K562 (cell line): ENCODE results near the gene SPAM1. TPM values are rescaled to one million over a fixed set of nuclear protein-coding genes. Genes with fewer than 3 reads are reported as not detected.

Experiments used
- CBFB ChIP-seq: sonication (generic); formaldehyde crosslinking; IDR thresholded peaks from 2 replicates; pipeline ENCODE4 v1.4.0; 2020; ENCODE audit warnings: mild to moderate bottlenecking, missing genetic modification reagents
- CBX1 ChIP-seq: sonication (generic); IDR thresholded peaks from 2 replicates; pipeline ENCODE4 v1.6.1; 2016; ENCODE audit warnings: antibody characterized with exemption, low read depth, mild to moderate bottlenecking
- E2F3 ChIP-seq: fragments of 250-450 bp; sonication (Bioruptor Pico); IDR thresholded peaks from 2 replicates; pipeline ENCODE4 v1.4.0; 2020; ENCODE audit warnings: mild to moderate bottlenecking
- ESRRA ChIP-seq: fragments of 450-650 bp; IDR thresholded peaks from 2 replicates; pipeline ENCODE4 v1.6.1; 2014; ENCODE audit warnings: low read depth, mild to moderate bottlenecking, moderate library complexity, borderline replicate concordance
- ETS1 ChIP-seq: conservative IDR thresholded peaks from 2 replicates; pipeline ENCODE4 v1.6.1; 2011; ENCODE audit warnings: low read depth, mild to moderate bottlenecking, low read length; ENCODE audit not compliant: control insufficient read depth
- FUS ChIP-seq: fragments of 200-400 bp; formaldehyde crosslinking; optimal IDR thresholded peaks from 2 replicates; pipeline ENCODE3; 2017; ENCODE audit warnings: low read depth, low read length
- HDAC3 ChIP-seq: fragments of 450-650 bp; IDR thresholded peaks from 2 replicates; pipeline ENCODE4 v1.6.1; 2018; ENCODE audit warnings: borderline replicate concordance, mild to moderate bottlenecking, moderate library complexity; ENCODE audit not compliant: partially characterized antibody
- HOMEZ ChIP-seq: fragments of 250-450 bp; sonication (Bioruptor Pico); IDR thresholded peaks from 2 replicates; pipeline ENCODE4 v1.4.0; 2020; ENCODE audit warnings: mild to moderate bottlenecking, moderate library complexity
- KDM1A ChIP-seq, 2 experiments: fragments of 450-650 bp; IDR thresholded peaks; 2 replicates each; pipeline ENCODE4 v1.6.1; 2016; ENCODE audit warnings: mild to moderate bottlenecking in 2 of 2
- KLF6 ChIP-seq: fragments of 250-450 bp; sonication (Bioruptor Pico); IDR thresholded peaks from 2 replicates; pipeline ENCODE4 v1.4.0; 2020; ENCODE audit warnings: mild to moderate bottlenecking, moderate library complexity, borderline replicate concordance
- MCM7 ChIP-seq, 2 experiments: fragments of 450-650 bp; IDR thresholded peaks; 2 replicates each; pipeline ENCODE4 v1.6.1; 2016 to 2018
- SREBF1 ChIP-seq: fragments of 150-350 bp; IDR thresholded peaks from 2 replicates; pipeline ENCODE4 v1.6.1; 2014; ENCODE audit warnings: antibody characterized with exemption, low read depth, low read length, borderline replicate concordance
- SRF ChIP-seq, 2 experiments: fragments of 250-450, 450-650 bp in 1 of 2; sonication (Bioruptor Pico) in 1 of 2; sonication (generic) in 1 of 2; formaldehyde crosslinking; IDR thresholded peaks; 2 replicates each; pipeline versions ENCODE4 v1.5.0 to v1.5.1; 2020 to 2022; ENCODE audit warnings: mild to moderate bottlenecking in 1 of 2, missing genetic modification reagents in 1 of 2
- TGIF2 ChIP-seq: sonication (generic); formaldehyde crosslinking; IDR thresholded peaks from 2 replicates; pipeline ENCODE4 v1.8.1; 2022; ENCODE audit warnings: mild to moderate bottlenecking, missing genetic modification reagents, moderate library complexity
- TOE1 ChIP-seq, 2 experiments: fragments of 450-650 bp in 1 of 2; sonication (generic) in 1 of 2; formaldehyde crosslinking in 1 of 2; IDR thresholded peaks; 2 replicates each; pipeline versions ENCODE4 v1.7.1 to v1.8.0; 2016 to 2022; ENCODE audit warnings: borderline replicate concordance in 2 of 2, mild to moderate bottlenecking in 2 of 2, antibody characterized with exemption in 1 of 2, inconsistent platforms in 1 of 2, low read depth in 1 of 2, missing genetic modification reagents in 1 of 2, moderate library complexity in 1 of 2
- ZNF274 ChIP-seq: IDR thresholded peaks from 2 replicates; pipeline ENCODE4 v1.6.1; 2011; ENCODE audit warnings: low read depth, mild to moderate bottlenecking, low read length, moderate library complexity, borderline replicate concordance
- ZNF699 ChIP-seq: fragments of 250-450 bp; sonication (Bioruptor Pico); IDR thresholded peaks from 2 replicates; pipeline ENCODE4 v1.8.0; 2021; ENCODE audit warnings: mild to moderate bottlenecking, moderate library complexity; ENCODE audit not compliant: insufficient replicate concordance
- ZNF707 ChIP-seq: fragments of 250-450 bp; sonication (Bioruptor Pico); conservative IDR thresholded peaks from 2 replicates; pipeline ENCODE4 v1.8.0; 2022; ENCODE audit warnings: inconsistent platforms, mild to moderate bottlenecking, moderate library complexity
- polyA plus RNA-seq, 8 experiments: library from polyadenylated mRNA; depleted of rRNA in 4 of 8; stranded (reverse) in 5 of 8; unstranded in 3 of 8; fragments of >200 nt; fragmentation: Nextera tagmentation in 2 of 8; fragmentation: Illumina TruSeq in 1 of 8; extraction: Ambion mirVana in 2 of 8; extraction: Trizol in 1 of 8; gene quantifications; 2 replicates each; pipeline versions ENCODE4 v1.2.1 to v1.2.3, GENCODE V29; 2011 to 2014; ENCODE audit warnings: inconsistent platforms in 1 of 8, missing spikeins in 1 of 8
- total RNA-seq, 7 experiments: library from RNA; depleted of rRNA in 6 of 7; stranded (reverse); fragments of >200 nt in 6 of 7; fragmentation: Illumina TruSeq in 2 of 7; extraction: Trizol in 2 of 7; gene quantifications; 2 replicates each; pipeline versions ENCODE4 v1.2.1 to v1.2.3, GENCODE V29; 2011 to 2021; ENCODE audit warnings: low replicate concordance in 1 of 7
- TF ChIP-seq, protein P1 (sequence below), 2 experiments: IDR thresholded peaks in 1 of 2; conservative IDR thresholded peaks in 1 of 2; 2 replicates each; pipeline ENCODE4 v1.6.1; 2016; ENCODE audit warnings: low read depth in 2 of 2, mild to moderate bottlenecking in 1 of 2, missing compliant biosample characterization in 1 of 2, missing genetic modification characterization in 1 of 2, moderate library complexity in 1 of 2
- TF ChIP-seq, protein P2 (sequence below), 3 experiments: fragments of 200-800 bp in 1 of 3; sonication (Bioruptor generic) in 1 of 3; sonication (generic) in 1 of 3; formaldehyde crosslinking in 1 of 3; IDR thresholded peaks; 2 replicates each; pipeline versions ENCODE4 v1.6.1 to v1.8.0; 2016 to 2022; ENCODE audit warnings: mild to moderate bottlenecking in 2 of 3, missing compliant biosample characterization in 2 of 3, missing genetic modification characterization in 2 of 3, missing genetic modification reagents in 1 of 3

SPAM1 gene
- total and polyA plus RNA-seq, 9 of the 15 experiments (the other 6 are each of a cell fraction or from before 2014, with no cell fraction given), result not detected

DNA sequence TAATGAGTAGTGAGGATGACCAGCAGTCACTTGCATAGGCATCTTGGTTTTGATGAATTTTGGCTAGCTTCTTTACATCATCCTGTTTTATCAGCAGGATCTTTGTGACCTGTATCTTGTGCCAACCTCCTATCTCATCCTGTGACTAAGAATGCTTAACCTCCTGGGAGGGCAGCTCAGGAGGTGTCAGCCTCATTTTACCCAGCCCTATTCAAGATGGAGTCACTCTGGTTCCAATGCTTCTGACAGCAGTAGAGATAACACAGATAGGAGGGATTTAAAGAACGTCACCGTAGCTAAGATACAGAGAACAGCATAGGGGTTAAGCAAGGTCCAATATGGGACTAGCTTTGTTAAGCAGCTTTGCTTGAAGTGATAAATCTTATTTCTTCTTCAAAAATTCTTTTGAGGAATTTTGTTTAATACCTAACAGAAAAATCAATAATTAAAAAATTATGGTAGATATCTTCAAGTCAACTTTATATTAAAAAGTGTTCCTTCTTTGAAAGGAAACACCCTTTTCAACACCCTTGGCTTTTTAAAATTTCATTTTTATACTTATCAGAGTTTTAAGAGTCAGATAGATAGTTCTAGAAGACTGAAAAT, 68.0 kb downstream of the SPAM1 start (continued):
- TF ChIP-seq, protein P1, sequence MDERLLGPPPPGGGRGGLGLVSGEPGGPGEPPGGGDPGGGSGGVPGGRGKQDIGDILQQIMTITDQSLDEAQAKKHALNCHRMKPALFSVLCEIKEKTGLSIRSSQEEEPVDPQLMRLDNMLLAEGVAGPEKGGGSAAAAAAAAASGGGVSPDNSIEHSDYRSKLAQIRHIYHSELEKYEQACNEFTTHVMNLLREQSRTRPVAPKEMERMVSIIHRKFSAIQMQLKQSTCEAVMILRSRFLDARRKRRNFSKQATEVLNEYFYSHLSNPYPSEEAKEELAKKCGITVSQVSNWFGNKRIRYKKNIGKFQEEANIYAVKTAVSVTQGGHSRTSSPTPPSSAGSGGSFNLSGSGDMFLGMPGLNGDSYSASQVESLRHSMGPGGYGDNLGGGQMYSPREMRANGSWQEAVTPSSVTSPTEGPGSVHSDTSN (CRISPR knock-in tag; IDR thresholded peaks at IDR 0.05; ENCODE audit: low read depth), result no peak
- TF ChIP-seq, protein P1 (tag; conservative IDR thresholded peaks at IDR 0.05; ENCODE audit: low read depth), result no peak
- no peak for TF ChIP-seq SREBF1
- TF ChIP-seq E2F3 (CRISPR knock-in tag), result peak; percentile 97
- no peak for TF ChIP-seq CBX1
- peak; percentile 93 for TF ChIP-seq HOMEZ (CRISPR knock-in tag)
- no peak for TF ChIP-seq FUS
- no peak for TF ChIP-seq ZNF699 (CRISPR knock-in tag)
- TF ChIP-seq ETS1, result no peak
- no peak for TF ChIP-seq TOE1 (IDR thresholded peaks at IDR 0.05; ENCODE audit: borderline replicate concordance)
- TF ChIP-seq TOE1 (CRISPR knock-in tag; IDR thresholded peaks at IDR 0.05; ENCODE audit: borderline replicate concordance, low read depth), result no peak
- TF ChIP-seq, protein P2, sequence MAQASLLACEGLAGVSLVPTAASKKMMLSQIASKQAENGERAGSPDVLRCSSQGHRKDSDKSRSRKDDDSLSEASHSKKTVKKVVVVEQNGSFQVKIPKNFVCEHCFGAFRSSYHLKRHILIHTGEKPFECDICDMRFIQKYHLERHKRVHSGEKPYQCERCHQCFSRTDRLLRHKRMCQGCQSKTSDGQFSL (CRISPR knock-in tag; IDR thresholded peaks at IDR 0.05), result no peak
- TF ChIP-seq, protein P2 (tag; IDR thresholded peaks at IDR 0.05), result peak in 1 of 2 experiments; percentile 98; a peak in 2 of 4 replicates
- TF ChIP-seq ZNF274, result no peak
- no peak for TF ChIP-seq ESRRA
- no peak for TF ChIP-seq TGIF2 (CRISPR knock-in tag)
- TF ChIP-seq HDAC3, result no peak
- TF ChIP-seq ZNF707 (CRISPR knock-in tag), result no peak
- 0 out of 4 replicates have a peak, but pooled peaks of 1 of the 2 experiments have one; percentile 47 for TF ChIP-seq SRF (CRISPR knock-in tag; IDR thresholded peaks at IDR 0.05)
- TF ChIP-seq KDM1A (IDR thresholded peaks at IDR 0.05), result no peak
- TF ChIP-seq CBFB, result no peak
- TF ChIP-seq KLF6, result peak; percentile 100
- no peak for TF ChIP-seq MCM7 (IDR thresholded peaks at IDR 0.05)
